Fibroblast of lung (primary cell): Measurements from ENCODE around the gene CDH24. TPM values are rescaled to one million over a fixed set of nuclear protein-coding genes. Genes with fewer than 3 reads are reported as not detected.

Experiments
- DNase-seq, 2 donors: peaks; one replicate each; pipeline versions ENCODE4 v3.0.0 to v3.0.0-alpha.2; 2010; ENCODE audit warnings: low read depth in 2 of 2
- H2AFZ ChIP-seq: 2 replicates; pipeline ENCODE4 v1.5.1; 2012; ENCODE audit warnings: low read length, control low read depth, inconsistent platforms
- H3K27ac ChIP-seq: 2 replicates; pipeline ENCODE4 v1.5.1; 2011; ENCODE audit warnings: low read length, control low read depth; ENCODE audit not compliant: insufficient read depth
- H3K27me3 ChIP-seq: 2 replicates; pipeline ENCODE4 v1.5.1; 2011; ENCODE audit warnings: mild to moderate bottlenecking, low read length; ENCODE audit not compliant: control insufficient read depth, insufficient read depth
- H3K36me3 ChIP-seq: 2 replicates; pipeline ENCODE4 v1.5.1; 2011; ENCODE audit warnings: low read length; ENCODE audit not compliant: control insufficient read depth, insufficient read depth
- H3K4me1 ChIP-seq: 2 replicates; pipeline ENCODE4 v1.5.1; 2011; ENCODE audit warnings: low read length; ENCODE audit not compliant: control insufficient read depth, insufficient read depth; ENCODE audit errors: extremely low read depth
- H3K4me2 ChIP-seq: 2 replicates; pipeline ENCODE4 v1.5.1; 2011; ENCODE audit warnings: low read length, control low read depth; ENCODE audit not compliant: insufficient read depth; ENCODE audit errors: extremely low read depth
- H3K4me3 ChIP-seq, 4 experiments: fragments of 200-600 bp in 1 of 4; sonication (generic) in 1 of 4; replicated peaks in 1 of 4; 2 replicates each; pipeline ENCODE4 v1.5.1; 2011 to 2016; ENCODE audit warnings: low read length in 4 of 4, low read depth in 3 of 4, mild to moderate bottlenecking in 3 of 4, control low read depth in 2 of 4, inconsistent platforms in 1 of 4, mixed read lengths in 1 of 4; ENCODE audit not compliant: insufficient read depth in 1 of 4; ENCODE audit errors: control extremely low read depth in 1 of 4
- H3K79me2 ChIP-seq: 2 replicates; pipeline ENCODE4 v1.5.1; 2012; ENCODE audit warnings: mild to moderate bottlenecking, low read length, inconsistent platforms; ENCODE audit not compliant: control insufficient read depth, insufficient read depth
- H3K9ac ChIP-seq: 2 replicates; pipeline ENCODE4 v1.5.1; 2011; ENCODE audit warnings: mild to moderate bottlenecking, low read length, control low read depth; ENCODE audit not compliant: insufficient read depth
- H3K9me3 ChIP-seq: 2 replicates; pipeline ENCODE4 v1.5.1; 2012; ENCODE audit warnings: low read depth, low read length; ENCODE audit not compliant: control insufficient read depth, insufficient read depth
- H4K20me1 ChIP-seq: 2 replicates; pipeline ENCODE4 v1.5.1; 2011; ENCODE audit warnings: low read length; ENCODE audit not compliant: control insufficient read depth, insufficient read depth; ENCODE audit errors: extremely low read depth
- CTCF ChIP-seq, 2 donors: IDR thresholded peaks in 1 of 2; conservative IDR thresholded peaks in 1 of 2; 1 replicate in 1 of 2; 2 replicates in 1 of 2; pipeline ENCODE4 v1.5.1; 2011 to 2012; ENCODE audit warnings: low read length in 2 of 2, control low read depth in 1 of 2, inconsistent platforms in 1 of 2, low read depth in 1 of 2, mild to moderate bottlenecking in 1 of 2
- EZH2 ChIP-seq: IDR thresholded peaks from 2 replicates; pipeline ENCODE4 v1.5.1; 2012; ENCODE audit warnings: low read length, control low read depth, mild to moderate bottlenecking; ENCODE audit errors: missing control alignments
- polyA plus RNA-seq, 2 donors: library from polyadenylated mRNA; depleted of rRNA in 1 of 2; stranded (reverse) in 1 of 2; unstranded in 1 of 2; fragments of >200 nt; gene quantifications; 2 replicates each; pipeline ENCODE4 v1.2.1, GENCODE V29; 2011 to 2012; ENCODE audit warnings: missing spikeins in 1 of 2
- total RNA-seq: library from RNA; depleted of rRNA; stranded (reverse); fragments of >200 nt; gene quantifications from 2 replicates; pipeline ENCODE4 v1.2.1, GENCODE V29; 2014

CDH24 gene
- total and polyA plus RNA-seq, 2 donors (not counting 1 experiment from before 2014, with no cell fraction given): 5.0 to 5.6 TPM

- Histone ChIP-seq H3K4me2 (no peak overlapping the region), H3K9me3 (no peaks in the 10 kb centered on the region), H3K36me3 (peaks cover 27% of the 10 kb centered on the region), H4K20me1 (no peaks in the 10 kb centered on the region), H3K9ac (no peak overlapping the region), H3K79me2 (peaks cover 6% of the 10 kb centered on the region), H2AFZ (no peak overlapping the region), H3K27ac (no peak overlapping the region), H3K4me1 (peaks cover 25% of the 10 kb centered on the region), H3K27me3 (no peaks in the 10 kb centered on the region), H3K4me3 (no peak overlapping the region)
- TF ChIP-seq EZH2 (no peak), CTCF (conservative IDR thresholded peaks at IDR 0.05 in 1 of 2, IDR thresholded peaks at IDR 0.05 in 1 of 2; ENCODE audit: low read depth in 1 of 2, low read length in 2 of 2) (no peak)
- DNase-seq: no peak
Measured at GRCh38 chr14:23058654-23059504, 1.6 kb upstream of the CDH24 start.

GRCh38 chr14:23057757-23058653, 685 bp upstream of the CDH24 start:
- peak overlapping the region; percentile 45 for H3K27ac ChIP-seq

More at GRCh38 chr14:23057757-23058653, 685 bp upstream of the CDH24 start:
- Histone ChIP-seq H3K36me3 (peaks cover 25% of the 10 kb centered on the region), H3K9ac (peak overlapping the region; percentile 46), H3K4me2 (peak overlapping the region; percentile 87), H3K9me3 (no peaks in the 10 kb centered on the region), H3K79me2 (peaks cover 6% of the 10 kb centered on the region), H3K4me1 (peaks cover 24% of the 10 kb centered on the region), H2AFZ (no peak overlapping the region), H4K20me1 (no peaks in the 10 kb centered on the region), H3K27me3 (no peaks in the 10 kb centered on the region), H3K4me3 (peak overlapping the region; percentile 38 to 63 (median 52))
- DNase-seq: peak; percentile 73 to 81
- TF ChIP-seq EZH2 (no peak), CTCF (conservative IDR thresholded peaks at IDR 0.05 in 1 of 2, IDR thresholded peaks at IDR 0.05 in 1 of 2; ENCODE audit: low read depth in 1 of 2, low read length in 2 of 2) (peak; percentile 90 to 92)
